NCI-H345 (cell line): ENCODE results near the gene SLAIN2.
A peak's percentile ranks its signal among the peaks of the same experiment; 100 is the strongest.
"Not testable (repeated sequence)": the region's sequence is repeated elsewhere in the genome, so short reads cannot be mapped to it uniquely, and the experiment has no call there.

Source experiments
- DNase-seq: peaks from one replicate; lab custom pipeline; 2025; lab: John Stamatoyannopoulos, UW

SLAIN2 gene

GRCh38 chr4:48445704-48446103, 104.4 kb downstream of the SLAIN2 start:
- peak; percentile 10 for DNase-seq

DNA sequence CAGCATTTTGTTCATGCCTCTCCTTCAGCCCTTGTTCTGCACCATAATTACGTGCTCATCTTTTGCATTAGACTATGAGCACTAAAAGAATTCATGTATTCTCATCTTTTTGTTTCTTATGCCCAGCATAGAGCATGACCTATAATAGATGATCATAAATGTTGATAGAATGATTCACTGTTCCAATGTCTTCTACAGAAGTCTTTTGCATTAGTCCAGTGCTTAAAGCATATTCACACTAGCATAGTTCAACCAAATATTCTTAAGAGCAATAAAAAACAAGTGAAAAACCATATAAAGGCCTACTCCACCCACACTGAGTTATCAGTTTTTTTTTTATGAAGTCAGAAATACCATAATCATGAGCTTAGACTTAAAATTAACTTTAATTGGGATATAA, 105.3 kb downstream of the SLAIN2 start:
- no peak for DNase-seq

- no peak for DNase-seq
Observed at GRCh38 chr4:48449151-48449550, 107.8 kb downstream of the SLAIN2 start.

DNA sequence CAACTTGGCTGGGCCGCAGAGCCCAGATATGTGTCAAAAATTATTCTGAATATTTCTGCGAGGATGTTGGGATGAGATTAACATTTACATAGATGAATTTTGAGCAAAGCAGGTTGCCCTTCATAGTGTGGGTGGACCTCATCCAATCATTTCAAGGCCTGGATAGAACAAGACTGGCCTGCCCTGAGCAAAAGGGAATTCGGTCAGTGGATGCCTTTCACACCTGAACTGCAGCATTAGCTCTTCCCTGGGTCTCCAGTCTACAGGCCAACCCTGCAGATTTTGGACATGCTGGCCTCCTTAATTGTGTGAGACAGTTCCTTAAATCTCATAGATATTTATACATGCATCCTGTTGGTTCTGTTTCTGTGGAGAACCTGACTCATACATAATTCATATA, 109.4 kb downstream of the SLAIN2 start:
- DNase-seq, result no peak

DNA sequence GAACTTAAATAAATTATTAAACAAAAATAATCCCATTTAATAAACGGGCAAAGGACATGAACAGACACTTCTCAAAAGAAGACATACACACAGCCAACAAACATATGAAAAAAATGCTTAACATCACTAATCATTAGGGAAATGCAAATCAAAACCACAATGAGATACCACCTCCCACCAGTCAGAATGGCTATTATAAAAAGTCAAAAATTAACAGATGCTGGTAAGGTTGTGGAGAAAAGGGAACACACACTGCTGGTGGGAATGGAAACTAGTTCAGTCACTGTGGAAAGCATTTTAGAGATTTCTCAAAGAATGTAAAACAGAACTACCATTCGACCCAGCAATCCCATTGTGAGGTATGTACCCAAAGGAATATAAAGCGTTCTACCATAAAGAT, 110.3 kb downstream of the SLAIN2 start:
- DNase-seq, result not testable (repeated sequence)

- DNase-seq, result no peak
Observed at GRCh38 chr4:48454591-48454990, 113.3 kb downstream of the SLAIN2 start.

GRCh38 chr4:48461000-48461399, 119.7 kb downstream of the SLAIN2 start:
- no peak for DNase-seq

GRCh38 chr4:48462363-48462762, 121.0 kb downstream of the SLAIN2 start:
- DNase-seq, result no peak

DNA sequence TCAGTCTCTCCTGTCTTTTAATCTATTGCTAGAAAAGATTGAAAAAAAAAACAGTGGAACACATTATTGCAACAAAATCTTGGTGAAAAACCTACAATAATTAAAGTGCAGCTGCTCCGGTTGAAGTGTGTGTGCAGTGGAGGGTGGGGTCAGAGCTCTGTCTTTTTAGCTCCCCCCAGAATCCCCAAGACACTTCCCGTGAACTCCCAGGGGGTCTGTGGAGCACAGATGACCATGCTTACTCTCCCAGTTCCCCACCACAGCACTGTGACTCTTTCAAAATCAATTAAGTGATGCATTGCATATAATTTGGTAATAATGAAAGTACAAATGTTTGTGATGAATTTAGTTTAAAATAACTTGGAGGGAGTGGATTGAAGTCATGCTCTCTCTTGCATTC, 126.1 kb downstream of the SLAIN2 start:
- DNase-seq, result no peak

- DNase-seq, result no peak
Observed at GRCh38 chr4:48467891-48468290, 126.6 kb downstream of the SLAIN2 start.

GRCh38 chr4:48470137-48470536, 128.8 kb downstream of the SLAIN2 start:
- no peak for DNase-seq

GRCh38 chr4:48470570-48470969, 129.2 kb downstream of the SLAIN2 start:
- no peak for DNase-seq

GRCh38 chr4:48472794-48473193, 131.5 kb downstream of the SLAIN2 start:
- no peak for DNase-seq

GRCh38 chr4:48475770-48476169, 134.4 kb downstream of the SLAIN2 start:
- DNase-seq, result no peak
